Measurements from ENCODE around the gene KRTAP1-3.
"Not testable (repeated sequence)": the region's sequence is repeated elsewhere in the genome, so short reads cannot be mapped to it uniquely, and the experiment has no call there.

KRTAP1-3 gene, protein sequence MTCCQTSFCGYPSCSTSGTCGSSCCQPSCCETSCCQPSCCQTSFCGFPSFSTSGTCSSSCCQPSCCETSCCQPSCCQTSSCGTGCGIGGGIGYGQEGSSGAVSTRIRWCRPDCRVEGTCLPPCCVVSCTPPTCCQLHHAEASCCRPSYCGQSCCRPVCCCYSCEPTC

DNA sequence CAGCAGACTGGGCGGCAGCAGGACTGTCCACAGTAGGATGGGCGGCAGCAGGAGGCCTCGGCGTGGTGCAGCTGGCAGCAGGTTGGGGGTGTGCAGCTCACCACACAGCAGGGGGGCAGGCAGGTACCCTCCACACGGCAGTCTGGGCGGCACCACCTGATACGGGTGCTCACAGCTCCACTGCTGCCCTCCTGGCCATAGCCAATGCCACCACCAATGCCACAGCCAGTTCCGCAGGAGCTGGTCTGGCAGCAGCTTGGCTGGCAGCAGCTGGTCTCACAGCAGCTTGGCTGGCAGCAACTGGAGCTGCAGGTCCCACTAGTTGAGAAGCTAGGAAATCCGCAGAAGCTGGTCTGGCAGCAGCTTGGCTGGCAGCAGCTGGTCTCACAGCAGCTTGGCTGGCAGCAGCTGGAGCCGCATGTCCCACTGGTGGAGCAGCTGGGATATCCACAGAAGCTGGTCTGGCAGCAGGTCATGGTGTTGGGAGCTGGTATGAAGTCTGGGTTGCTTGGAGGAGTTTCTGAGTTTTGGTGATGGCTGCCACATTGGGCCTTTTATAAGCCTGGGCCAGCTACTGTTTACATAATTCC, at the start of gene KRTAP1-3:
KRTAP1-3 (minus strand) TSS at position 529 of the 590 bp plus-strand sequence; CDS start at position 476, 53 bp downstream.
- not testable (repeated sequence) for DNase-seq

DNA sequence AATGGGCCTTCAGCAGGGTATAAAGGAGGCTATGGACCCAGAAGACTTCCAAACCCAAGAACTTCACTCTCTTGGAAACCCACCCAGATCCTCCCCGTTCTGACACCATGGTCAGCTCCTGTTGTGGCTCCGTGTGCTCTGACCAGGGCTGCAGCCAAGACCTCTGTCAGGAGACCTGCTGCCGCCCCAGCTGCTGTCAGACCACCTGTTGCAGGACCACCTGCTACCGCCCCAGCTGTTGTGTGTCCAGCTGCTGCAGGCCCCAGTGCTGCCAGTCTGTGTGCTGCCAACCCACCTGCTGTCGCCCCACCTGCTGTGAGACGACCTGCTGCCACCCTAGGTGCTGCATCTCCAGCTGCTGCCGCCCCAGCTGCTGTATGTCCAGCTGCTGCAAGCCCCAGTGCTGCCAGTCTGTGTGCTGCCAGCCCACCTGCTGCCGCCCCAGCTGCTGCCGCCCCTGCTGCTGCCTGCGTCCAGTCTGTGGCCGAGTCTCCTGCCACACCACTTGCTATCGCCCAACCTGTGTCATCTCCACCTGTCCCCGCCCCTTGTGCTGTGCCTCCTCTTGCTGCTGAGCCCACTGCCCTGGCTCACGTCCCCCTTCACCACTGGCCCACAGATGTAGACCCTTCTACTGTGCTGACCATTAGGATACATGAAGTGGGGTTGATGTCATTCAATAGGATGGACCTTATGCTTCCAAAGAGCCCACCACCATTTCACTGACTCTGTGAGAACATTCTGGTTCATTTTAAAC, 49.6 kb upstream of the KRTAP1-3 start, which contains the start of gene KRTAP4-7:
KRTAP4-7 (plus strand) TSS at position 51 of the 757 bp plus-strand sequence; CDS start at position 108, 57 bp downstream.
- not testable (repeated sequence) for DNase-seq

DNA sequence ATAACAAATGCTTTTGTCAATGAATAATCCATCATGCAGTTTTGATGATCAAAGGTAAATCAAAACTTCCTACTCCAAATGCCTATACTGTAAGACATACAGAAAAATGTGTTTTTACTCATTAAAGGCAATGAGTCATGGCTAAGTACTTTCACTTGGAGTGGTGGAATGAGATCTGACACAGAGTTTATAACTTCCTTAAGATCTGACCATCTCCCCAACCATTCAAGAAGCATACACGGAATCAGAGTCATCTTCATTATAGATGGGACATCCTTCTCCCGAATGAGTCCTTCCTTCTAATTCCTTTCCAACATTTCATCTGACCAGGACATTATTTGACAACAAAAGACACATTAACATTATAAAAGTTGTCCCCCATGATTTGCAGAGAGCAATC, 48.8 kb upstream of the KRTAP1-3 start:
- DNase-seq = not testable (repeated sequence)

DNA sequence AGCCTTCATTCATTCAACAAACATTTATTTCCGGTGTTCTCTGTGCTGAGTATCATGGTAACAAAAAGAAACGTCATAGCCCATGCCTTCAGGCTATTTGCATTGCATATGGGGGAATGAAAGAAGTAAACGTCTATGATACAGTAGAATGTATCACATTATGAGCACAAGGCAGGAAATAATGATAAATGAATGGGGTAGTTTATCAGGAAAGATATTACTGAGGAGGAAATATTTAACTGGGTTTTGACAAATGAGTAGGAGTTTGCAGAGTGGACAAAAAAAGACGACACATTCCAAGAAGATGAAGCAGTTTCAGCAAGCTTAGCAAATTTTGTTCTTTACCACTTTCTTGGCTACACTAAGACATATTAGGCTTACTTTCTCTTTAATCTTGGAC, 48.0 kb upstream of the KRTAP1-3 start:
- DNase-seq = no peak

DNA sequence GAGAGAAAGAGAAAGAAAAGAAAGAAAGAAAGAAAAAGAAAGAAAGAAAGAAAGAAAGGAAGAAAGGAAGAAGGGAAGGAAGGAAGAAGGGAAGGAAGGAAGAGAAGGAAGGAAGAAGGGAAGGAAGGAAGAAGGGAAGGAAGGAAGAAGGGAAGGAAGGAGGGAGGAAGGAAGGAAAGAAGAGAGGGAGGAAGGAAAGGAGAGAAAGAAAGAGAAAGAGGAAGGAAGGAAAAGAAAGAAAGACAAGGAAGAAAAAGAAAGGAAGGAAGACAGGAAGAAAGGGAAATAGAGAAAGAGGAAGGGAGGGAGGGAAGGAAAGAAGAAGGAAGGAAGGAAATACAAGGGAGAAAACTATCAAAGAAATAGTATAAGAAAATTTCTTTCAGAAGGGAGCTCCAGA, 42.1 kb upstream of the KRTAP1-3 start:
- DNase-seq = no peak

DNA sequence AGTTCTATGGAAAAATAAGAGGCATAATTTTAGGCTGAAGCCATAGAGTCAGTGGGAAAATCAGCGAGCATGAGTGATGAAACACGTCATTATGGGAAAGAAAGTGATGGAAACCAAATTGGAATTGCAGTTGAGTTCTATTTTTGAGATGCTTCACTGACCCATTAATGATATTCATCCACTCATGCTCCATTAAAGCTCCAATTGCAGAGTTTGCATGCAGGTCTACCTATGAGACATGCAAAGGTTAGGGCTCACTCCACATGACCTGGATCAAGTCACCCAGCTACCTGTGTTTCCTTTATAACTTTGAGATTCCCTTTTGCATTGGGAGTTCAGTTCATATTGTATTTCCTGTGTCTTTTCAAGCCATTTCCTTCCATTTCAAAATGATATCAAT, 39.0 kb upstream of the KRTAP1-3 start:
- no peak for DNase-seq

DNA sequence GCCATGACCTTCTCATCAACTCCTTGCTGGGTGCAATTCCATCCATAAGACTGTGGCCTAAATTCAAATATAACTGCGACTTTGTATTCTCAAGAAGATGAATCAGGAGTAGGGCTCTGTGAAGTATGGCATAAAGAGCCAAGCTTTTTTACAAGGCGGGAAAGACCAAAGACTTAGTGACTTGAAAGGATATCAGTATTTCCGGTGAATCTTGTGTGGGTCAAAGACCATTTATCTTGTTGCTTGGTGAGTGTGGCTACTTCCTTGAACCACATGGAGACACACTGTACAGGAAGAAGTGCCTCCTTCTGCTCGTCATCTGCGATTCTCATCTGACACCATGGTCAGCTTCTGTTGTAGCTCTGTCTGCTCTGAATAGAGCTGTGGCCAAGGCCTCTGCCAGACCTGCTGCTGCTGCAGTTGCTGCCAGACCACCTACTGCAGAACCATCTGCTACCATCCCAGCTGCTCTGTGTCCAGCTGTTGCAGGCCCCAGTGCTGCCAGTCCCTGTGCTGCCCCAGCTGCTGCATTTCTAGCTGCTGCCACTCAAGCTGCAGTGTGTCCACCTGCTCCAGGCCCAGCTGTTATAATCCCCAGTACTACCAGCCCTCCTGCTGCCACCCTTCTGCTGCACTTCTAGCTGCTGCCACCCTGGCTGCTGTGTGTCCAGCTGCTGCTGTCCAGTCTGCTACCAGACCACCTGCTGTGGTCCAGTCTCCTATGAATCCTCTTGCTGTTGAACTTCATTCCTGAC, 37.1 kb upstream of the KRTAP1-3 start:
- no peak for DNase-seq

DNA sequence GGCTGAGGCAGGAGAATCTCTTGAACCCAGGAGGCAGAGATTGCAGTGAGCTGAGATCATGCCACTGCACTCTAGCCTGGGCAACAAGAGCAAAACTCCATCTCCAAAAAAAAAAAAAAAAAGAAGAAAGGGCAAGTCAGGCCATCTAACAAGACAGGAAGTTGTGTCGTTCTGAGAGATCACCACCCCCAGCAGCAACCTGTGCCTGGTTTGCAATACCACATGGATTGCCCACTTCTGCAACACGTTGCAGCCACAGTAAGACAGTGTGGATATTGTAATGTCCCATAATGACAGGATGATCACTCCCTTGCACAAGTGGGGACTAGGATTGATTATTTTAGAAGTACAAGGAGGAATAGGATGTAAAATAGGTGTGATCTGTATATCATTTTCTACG, 34.4 kb upstream of the KRTAP1-3 start:
- no peak for DNase-seq

DNA sequence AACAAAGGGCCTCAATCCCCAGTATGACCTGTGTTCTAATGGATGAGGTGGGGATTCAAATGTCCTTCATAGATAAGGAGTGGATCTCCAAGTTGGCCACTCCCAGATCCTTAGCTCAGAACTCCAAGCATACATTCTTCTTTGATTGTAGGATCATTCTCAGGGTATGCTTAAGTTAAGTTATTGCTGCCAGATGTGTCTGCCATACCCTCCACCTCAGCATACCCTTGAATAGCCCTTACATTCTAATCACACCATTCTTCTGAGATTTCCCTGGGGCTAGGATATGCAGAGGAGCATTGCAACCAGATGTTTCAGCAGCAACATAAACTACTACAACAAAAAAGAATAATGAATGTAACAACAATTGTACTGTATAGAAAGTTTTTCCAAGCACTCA, 32.6 kb upstream of the KRTAP1-3 start:
- no peak for DNase-seq

DNA sequence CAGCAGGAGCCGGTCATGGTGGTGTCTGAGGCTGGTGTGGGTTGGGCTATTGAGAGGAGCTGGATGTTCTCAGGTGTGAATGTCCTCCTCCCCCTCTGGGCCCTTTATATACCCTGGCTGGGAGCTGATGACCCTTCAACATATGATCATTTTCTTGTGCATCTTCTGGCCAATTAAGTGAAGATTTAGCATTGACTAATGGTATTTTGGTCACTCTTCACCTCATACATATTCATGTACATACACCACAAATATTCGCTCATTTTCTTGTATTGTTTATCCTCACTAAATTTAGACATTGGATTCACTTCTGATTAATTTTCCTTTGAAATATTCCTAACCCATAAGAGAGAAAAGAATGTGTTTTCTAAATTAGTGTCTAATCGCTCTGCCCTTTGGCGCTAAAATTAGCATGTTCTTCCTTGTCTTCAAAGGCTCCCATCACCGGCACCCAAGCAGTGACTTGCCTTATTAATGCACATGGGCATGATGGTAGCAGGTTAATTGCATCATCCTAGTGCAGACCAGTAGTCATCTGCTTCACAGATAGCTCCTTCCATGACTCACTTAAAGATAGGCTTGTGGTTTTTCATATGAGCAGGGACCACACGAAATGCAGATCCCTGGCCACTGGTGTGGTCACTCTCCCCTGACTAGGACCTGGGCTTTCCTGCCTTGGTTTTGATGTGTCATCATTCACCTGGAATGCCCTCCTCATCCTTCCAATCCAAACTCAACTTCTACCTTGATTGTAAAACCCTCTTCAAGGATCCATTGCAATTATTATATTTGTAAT, 31.4 kb upstream of the KRTAP1-3 start, which contains the start of gene KRTAP2-4:
KRTAP2-4 (minus strand) TSS at position 51 of the 796 bp plus-strand sequence; CDS start at position 17, 34 bp downstream.
- no peak for DNase-seq

DNA sequence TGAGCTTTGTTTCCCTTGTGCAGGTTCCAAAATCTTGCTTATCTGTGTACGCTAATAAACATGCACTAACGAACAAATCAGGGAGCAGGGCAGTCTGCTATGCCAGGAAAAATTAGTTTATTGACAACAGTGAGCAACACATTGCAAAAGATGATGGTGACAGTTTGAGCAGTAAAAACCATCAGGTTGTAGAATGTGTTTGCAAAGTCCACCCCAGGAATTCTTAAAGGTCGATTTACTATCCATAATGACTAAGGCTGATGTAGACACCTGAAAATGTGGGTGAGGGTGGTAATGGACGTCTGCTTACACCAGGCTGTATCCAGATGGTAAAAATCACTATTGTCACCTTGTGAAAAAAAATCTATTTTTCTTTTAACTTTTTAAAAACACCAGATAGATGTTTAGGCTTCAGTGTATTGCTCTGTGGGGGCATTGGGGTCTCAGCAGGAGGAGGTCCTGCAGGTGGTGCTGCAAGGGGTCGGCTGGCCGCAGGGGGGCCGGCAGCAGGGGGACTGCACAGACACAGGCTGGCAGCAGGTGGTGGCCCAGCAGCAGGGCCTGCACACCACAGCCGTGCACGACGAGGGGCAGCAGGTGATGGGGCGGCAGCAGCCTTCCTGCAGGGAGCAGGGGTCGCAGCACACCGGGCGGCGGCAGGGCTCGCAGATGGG, 30.5 kb upstream of the KRTAP1-3 start:
- DNase-seq = not testable (repeated sequence)

DNA sequence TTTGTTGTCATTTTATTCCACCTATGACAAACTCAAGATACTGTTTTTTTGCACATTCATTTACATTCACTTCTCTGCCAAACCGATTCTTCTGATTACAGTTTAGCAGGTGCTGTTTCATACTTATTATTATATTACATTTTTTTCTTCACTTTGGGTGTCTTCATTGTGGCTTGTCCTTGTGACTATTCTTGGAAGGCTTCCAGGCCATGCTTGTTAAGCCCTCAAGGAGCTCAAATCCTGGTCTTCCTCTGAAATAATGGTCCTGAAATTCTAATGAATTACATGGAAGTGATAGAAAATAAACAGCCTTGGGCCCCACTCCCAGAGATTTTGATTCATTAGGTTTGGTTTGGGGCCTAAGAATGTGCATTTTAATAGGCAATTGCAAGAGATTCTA, 29.6 kb upstream of the KRTAP1-3 start:
- no peak for DNase-seq

DNA sequence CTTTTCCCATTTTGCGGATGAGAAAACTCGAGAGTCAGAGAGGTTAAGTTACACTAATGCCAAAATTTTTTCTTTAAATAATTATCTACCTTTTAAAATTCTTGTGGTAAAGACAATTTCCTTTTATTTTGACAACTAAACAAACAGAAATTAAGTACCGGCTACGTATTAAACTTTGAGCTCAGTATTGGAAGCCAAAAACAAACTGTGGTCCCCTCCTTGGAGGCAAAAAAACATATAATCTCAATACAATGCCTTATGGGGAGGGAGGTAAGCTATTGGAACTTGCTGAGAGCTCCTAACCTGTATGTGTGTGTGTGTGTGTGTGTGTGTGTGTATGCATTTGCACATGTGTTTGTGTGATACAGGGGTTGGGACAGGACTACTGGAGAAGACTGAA, 28.8 kb upstream of the KRTAP1-3 start:
- no peak for DNase-seq

DNA sequence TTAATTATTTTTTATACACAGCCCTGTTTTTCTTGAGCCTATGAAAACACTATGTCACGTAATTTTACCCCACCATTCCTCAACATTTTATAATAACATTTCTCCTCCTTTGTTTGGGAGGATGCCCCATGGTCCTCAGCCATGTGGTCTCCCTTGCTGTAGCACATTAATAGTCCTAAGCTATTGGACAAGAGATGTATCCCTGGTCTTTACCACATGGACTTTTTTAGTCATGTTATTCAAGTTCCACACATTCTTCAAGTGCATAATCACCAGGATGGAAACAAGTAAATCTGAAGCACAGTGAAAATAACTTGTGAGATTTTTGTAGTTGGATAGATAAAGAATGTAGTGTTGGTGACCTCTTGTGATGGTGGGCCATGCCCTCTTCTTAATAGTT, 27.3 kb upstream of the KRTAP1-3 start:
- no peak for DNase-seq

DNA sequence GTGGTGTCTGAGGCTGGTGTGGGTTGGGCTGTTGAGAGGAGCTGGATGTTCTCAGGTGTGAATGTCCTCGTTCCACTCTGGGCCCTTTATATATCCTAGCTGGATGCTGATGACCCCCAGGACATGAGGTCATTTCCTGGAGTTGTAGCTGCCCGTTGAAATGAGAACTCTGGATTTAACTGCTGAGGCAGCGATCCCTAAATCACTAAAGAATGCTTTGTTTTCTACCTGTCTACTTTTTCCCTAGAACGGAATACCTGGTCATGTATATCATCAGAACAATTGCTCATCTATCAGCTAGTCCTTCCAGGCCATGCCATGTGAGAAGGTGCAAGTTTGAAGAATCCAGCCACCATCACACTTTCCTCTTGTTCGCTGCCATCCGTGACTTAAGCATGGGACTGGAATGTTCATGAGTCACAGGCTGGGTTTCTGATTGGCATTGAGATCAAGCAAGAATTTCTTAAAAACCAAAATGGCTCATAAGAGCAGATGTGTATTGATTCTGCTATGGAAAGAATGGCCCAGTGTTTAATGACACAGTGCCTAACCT, 25.5 kb upstream of the KRTAP1-3 start, which contains the start of gene KRTAP2-3:
KRTAP2-3 (minus strand) TSS at position 63 of the 553 bp plus-strand sequence. CDS start 64 bp downstream, outside the sequence.
- no peak for DNase-seq

DNA sequence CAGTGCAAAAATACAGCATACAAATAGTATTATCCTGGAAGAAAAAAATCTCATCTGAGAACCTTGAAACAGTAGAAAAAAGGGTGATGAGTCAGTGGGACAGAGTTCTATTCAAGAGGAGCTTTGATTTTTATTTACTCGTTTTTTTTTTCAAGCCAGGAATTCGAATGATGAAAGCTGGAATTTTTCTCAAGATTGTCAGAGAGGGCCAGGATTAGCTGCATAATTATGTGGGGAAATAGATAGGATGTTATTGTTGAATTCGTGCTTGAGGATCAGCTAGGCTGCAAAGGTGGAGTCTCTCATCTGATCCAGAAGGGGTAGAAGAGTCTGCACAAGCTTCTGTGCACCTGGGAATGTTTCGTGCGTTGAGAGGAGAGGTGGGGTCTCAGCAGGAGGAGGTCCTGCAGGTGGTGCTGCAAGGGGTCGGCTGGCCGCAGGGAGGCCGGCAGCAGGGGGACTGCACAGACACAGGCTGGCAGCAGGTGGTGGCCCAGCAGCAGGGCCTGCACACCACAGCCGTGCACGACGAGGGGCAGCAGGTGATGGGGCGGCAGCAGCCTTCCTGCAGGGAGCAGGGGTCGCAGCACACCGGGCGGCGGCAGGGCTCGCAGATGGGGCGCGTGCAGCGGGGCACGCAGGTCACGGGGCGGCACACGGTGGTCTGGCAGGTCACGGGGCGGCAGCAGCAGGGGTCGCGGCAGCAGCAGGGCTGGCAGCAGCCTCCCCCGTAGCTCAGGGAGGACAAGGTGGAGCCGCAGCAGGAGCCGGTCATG, 24.8 kb upstream of the KRTAP1-3 start:
- DNase-seq = not testable (repeated sequence)

DNA sequence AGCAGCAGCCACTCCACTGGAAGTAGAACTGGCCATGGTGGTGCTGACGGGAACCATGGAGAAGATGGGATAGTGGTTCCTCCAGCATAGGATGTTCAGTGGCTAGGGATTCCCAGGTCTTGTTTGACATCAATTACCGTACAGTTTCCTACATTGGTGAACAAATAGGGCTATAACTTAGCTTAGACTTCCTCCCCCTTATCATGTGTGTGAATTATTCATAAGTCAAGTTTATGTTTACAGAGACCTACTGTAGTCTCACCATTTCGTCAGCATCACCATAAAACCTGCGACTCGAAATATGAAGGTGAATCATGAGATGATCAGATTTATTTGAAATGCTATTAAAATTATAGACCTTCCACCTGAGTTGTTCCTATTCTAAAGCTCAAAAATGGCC, 24.1 kb upstream of the KRTAP1-3 start:
- no peak for DNase-seq

DNA sequence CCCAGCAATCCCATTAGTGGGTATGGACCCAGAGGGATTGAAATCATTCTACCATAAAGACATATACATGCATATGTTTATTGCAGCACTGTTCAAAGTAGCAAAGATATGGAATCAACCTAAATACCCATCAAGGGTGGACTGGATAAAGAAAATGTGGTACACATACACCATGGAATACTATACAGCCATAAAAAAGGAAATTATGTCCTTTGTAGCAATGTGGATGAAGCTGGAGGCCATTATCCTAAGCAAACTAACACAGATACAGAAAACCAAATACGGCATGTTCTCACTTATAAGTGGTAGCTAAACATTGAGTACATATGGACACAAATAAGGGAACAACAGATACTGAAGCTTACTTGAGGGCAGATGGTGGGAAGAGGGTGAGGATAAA, 22.9 kb upstream of the KRTAP1-3 start:
- DNase-seq = no peak

DNA sequence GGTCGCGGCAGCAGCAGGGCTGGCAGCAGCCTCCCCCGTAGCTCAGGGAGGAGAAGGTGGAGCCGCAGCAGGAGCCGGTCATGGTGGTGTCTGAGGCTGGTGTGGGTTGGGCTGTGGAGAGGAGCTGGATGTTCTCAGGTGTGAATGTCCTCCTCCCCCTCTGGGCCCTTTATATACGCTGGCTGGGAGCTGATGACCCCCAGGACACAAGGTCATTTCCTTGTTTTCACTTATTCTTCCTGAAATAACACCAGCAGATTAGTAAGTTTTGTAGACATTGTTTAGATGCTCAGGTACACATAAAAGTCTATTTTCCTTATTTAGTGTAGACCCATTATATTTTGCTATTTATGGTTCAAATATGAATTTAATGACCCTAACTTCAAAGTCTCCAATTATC, 20.5 kb upstream of the KRTAP1-3 start, which contains the start of gene KRTAP2-2:
KRTAP2-2 (minus strand) TSS at position 101 of the 400 bp plus-strand sequence; CDS start at position 82, 19 bp downstream.
- DNase-seq = not testable (repeated sequence)

DNA sequence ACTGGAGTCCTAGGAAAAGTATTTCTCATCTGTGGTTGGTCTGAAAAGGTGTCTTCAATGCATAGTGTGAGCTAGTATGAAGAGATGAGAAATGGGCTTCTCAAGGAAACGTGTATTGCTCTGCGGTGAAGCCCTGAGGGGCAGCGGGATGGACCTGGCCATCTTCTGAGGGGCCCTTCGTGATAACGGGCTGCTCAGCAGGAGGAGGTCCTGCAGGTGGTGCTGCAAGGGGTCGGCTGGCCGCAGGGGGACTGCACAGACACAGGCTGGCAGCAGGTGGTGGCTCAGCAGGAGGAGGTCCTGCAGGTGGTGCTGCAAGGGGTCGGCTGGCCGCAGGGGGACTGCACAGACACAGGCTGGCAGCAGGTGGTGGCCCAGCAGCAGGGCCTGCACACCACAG, 19.9 kb upstream of the KRTAP1-3 start:
- DNase-seq = not testable (repeated sequence)

Measured in midbrain (tissue), 1 donor.